IPS DF 4.7 (cell line): Measurements from ENCODE around the gene PCNA.

Experiments used
- DNase-seq: peaks from one replicate; pipeline ENCODE4 v3.0.0-alpha.2; 2013; ENCODE audit warnings: low spot score; ENCODE audit errors: extremely low read depth

PCNA gene

GRCh38 chr20:5067877-5068645 is 51.7 kb downstream of the PCNA start:
- DNase-seq = no peak

- no peak for DNase-seq
These were observed 53.8 kb downstream of the PCNA start for GRCh38 chr20:5065879-5066383.

- DNase-seq = no peak
These were observed 54.4 kb downstream of the PCNA start for GRCh38 chr20:5065166-5065878.
